Measurements from ENCODE around the gene LMOD3.

DNA sequence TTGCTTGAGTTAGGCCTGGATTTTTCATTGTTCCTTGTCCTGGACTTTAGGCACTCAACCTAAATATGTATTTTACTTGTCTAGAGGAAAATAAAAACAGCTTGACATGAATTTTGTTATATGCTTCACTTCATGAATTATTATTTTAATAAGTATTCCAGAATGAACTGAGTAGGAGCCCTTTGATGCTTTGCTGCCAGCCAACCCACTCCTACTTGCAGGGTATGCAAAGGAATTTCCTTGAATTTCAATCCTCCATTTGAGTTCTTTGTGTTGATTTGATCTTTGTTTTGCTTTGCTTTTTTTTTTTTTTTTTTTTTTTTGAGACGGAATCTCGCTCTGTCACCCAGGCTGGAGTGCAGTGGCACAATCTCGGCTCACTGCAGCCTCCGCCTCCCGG, 26.1 kb downstream of the LMOD3 start:
- TF ChIP-seq, protein P1, sequence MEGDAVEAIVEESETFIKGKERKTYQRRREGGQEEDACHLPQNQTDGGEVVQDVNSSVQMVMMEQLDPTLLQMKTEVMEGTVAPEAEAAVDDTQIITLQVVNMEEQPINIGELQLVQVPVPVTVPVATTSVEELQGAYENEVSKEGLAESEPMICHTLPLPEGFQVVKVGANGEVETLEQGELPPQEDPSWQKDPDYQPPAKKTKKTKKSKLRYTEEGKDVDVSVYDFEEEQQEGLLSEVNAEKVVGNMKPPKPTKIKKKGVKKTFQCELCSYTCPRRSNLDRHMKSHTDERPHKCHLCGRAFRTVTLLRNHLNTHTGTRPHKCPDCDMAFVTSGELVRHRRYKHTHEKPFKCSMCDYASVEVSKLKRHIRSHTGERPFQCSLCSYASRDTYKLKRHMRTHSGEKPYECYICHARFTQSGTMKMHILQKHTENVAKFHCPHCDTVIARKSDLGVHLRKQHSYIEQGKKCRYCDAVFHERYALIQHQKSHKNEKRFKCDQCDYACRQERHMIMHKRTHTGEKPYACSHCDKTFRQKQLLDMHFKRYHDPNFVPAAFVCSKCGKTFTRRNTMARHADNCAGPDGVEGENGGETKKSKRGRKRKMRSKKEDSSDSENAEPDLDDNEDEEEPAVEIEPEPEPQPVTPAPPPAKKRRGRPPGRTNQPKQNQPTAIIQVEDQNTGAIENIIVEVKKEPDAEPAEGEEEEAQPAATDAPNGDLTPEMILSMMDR (IDR thresholded peaks at IDR 0.05) = no peak
- no peak for TF ChIP-seq POLR2A (IDR thresholded peaks at IDR 0.05)

All from testis (tissue), 2 donors.